Astrocyte (in vitro differentiated cells and primary cell): ENCODE measurements around the gene TRPM6.

Experiments used
- EZH2 ChIP-seq: IDR thresholded peaks from 2 replicates; pipeline ENCODE4 v1.6.1; 2012; ENCODE audit warnings: mild to moderate bottlenecking, low read length, inconsistent platforms; ENCODE audit not compliant: insufficient read depth
- TF ChIP-seq, protein P1 (sequence below): IDR thresholded peaks from 2 replicates; pipeline ENCODE4 v1.5.1; 2011; ENCODE audit warnings: low read depth, mild to moderate bottlenecking, inconsistent platforms, low read length, moderate library complexity; ENCODE audit not compliant: insufficient read depth

DNA sequence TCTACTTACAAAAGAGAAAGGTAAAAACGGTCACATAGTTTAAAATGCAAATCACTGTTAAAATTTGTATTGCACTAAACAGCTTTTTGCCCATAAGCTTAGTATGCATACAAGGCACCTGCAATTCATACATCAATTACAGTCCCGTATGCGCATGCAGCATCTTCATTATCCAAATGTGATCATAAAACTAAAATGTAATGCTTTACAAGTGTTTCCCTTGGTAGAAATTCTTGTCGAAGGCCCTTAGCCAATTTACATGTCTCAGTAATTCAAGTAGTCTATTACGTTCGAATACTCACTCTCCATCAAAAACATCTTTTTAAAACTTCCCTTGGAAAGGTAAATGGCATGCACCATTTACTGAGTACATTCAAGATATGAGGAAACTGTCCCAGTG is 32.6 kb downstream of the TRPM6 start:
- TF ChIP-seq, protein P1, sequence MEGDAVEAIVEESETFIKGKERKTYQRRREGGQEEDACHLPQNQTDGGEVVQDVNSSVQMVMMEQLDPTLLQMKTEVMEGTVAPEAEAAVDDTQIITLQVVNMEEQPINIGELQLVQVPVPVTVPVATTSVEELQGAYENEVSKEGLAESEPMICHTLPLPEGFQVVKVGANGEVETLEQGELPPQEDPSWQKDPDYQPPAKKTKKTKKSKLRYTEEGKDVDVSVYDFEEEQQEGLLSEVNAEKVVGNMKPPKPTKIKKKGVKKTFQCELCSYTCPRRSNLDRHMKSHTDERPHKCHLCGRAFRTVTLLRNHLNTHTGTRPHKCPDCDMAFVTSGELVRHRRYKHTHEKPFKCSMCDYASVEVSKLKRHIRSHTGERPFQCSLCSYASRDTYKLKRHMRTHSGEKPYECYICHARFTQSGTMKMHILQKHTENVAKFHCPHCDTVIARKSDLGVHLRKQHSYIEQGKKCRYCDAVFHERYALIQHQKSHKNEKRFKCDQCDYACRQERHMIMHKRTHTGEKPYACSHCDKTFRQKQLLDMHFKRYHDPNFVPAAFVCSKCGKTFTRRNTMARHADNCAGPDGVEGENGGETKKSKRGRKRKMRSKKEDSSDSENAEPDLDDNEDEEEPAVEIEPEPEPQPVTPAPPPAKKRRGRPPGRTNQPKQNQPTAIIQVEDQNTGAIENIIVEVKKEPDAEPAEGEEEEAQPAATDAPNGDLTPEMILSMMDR: no peak
- no peak for TF ChIP-seq EZH2
